CD4-positive, alpha-beta T cell treated with Interleukin-10 for 1 hour (primary cell): ENCODE results near the gene TGM5.
"Not testable (repeated sequence)": the region's sequence is repeated elsewhere in the genome, so short reads cannot be mapped to it uniquely, and the experiment has no call there.

ENCODE experiments used
- DNase-seq: peaks from one replicate; pipeline ENCODE4 v3.0.0-alpha.2; 2020

The TGM5 gene, protein sequence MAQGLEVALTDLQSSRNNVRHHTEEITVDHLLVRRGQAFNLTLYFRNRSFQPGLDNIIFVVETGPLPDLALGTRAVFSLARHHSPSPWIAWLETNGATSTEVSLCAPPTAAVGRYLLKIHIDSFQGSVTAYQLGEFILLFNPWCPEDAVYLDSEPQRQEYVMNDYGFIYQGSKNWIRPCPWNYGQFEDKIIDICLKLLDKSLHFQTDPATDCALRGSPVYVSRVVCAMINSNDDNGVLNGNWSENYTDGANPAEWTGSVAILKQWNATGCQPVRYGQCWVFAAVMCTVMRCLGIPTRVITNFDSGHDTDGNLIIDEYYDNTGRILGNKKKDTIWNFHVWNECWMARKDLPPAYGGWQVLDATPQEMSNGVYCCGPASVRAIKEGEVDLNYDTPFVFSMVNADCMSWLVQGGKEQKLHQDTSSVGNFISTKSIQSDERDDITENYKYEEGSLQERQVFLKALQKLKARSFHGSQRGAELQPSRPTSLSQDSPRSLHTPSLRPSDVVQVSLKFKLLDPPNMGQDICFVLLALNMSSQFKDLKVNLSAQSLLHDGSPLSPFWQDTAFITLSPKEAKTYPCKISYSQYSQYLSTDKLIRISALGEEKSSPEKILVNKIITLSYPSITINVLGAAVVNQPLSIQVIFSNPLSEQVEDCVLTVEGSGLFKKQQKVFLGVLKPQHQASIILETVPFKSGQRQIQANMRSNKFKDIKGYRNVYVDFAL

DNA sequence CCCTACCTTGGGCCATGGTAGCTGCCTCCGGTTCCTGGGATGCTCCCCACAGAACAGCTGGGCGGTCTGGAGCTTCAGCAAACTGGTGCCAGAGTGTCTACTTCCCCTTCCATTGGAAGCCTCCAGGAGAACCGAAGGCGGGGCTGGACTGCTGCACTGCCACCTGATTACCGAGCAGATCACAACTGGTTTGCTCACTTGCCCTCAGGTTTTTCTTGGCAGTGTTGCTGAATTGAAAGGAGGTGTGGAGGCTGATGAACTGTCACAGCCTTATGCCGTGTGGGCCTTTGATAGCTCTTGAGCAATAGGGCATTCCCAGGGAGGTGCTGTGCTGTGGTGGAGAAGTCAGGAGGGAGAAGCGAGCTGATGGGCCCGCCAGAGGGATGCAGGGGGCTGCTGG is at the start of gene TGM5:
Gene TGM5, minus strand, starts transcription at position 95 of the 400 bp plus-strand sequence. Its CDS starts 79 bp downstream, at position 16.
- DNase-seq, result no peak

DNA sequence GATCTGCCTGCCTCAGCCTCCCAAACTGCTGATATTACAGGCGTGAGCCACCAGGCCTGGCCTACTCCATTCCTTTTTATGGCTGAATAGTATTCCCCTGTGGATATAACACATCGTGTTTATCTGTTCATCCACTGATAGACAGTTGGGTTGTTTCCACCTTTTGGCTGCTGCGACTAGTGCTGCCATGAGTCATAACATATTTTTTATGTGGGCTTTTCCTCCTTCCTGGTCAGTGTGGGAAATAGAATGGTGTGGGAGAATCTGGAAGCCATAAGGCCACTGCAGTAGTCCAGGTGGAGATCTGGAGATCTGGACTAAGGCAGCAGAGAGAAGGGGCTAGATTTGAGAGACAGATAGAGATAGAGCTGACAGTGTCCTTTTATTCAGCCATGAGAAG is 47.4 kb upstream of the TGM5 start:
- no peak for DNase-seq

DNA sequence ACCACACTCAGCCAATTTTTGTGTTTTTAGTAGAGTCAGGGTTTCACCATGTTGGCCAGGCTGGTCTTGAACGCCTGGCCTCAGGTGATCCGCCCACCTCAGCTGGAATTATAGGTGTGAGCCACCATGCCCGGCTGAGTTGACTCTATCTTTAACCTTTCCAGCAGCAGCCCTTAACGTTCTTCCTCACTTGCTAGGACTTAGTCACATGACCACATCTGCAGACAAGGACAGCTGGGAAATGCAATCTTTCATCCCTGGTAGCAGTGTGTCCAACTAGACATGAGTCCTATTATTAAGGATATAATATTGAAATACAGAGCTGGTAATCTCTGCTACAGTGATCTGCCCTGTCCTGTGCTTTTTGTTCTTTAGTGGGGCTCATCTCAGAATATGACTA is 45.6 kb upstream of the TGM5 start:
- DNase-seq, result no peak

DNA sequence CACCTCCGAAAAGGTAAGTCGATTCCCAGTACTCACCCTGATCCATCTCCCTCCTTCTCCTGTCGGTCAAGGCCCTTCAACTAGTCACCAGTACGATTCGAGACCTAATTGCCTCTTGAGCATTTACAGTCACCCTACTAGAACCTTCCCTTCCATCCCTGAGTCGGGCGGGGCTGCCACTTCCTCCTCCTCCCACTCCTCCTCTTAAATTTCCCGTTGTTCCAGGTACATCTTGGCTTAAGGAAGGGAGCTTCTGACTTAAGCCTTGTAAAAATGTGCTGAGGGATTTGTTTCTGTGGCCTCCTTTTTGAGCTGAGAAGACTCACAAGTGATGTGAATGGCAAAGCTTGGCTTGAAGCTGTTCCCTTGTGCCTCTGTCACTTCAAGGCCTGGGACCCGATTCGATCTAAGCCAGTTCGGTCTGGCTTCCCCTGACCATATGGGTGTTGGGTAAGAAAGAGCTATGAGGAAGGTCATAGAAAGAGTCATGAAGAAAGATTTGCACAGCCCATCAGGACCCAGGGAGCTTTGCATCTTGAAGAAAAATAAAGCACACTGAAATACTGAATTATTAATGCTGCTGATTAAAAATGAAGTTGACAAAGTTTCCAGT is 35.6 kb upstream of the TGM5 start, which contains the start of gene TGM7:
Gene TGM7, minus strand, starts transcription at position 51 of the 613 bp plus-strand sequence.
- no peak for DNase-seq

DNA sequence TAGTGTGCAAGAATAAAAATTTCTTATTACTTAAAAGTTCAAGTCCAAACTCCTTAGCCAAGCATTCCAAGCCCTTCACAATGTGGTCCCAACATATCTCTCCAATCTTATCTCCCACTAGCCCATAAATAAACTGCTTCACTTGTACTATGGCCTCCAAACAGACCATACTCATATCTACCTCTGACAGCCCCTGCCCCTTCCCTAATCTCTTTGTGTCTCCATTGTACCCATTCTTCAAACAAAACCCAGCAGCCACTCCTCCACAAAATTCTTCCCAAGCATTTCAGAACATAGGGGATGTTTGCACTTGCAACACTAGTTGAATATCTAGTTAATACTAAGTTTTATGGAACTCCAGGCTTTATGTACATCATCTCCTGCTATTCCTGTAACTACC is 33.2 kb upstream of the TGM5 start:
- DNase-seq, result no peak

DNA sequence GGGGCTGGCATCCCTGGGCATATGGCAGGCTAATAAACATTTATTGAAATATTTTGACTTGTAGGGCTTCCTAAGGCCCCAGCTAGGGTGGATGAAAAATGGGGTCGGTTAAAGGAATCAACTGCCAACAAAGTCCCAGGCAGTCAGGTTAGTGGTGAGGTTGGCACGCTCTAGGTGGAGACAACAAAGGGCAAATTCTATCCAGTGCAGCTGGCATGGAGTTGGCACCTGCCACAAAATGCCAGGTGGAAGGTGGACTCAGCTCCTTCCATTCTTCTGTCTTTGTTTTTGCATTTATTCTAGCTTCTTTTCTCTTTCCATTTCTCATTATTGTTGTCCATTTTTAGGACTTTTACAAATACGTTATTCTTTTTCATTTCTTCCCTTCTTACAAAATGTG is 32.7 kb upstream of the TGM5 start:
- DNase-seq, result no peak

DNA sequence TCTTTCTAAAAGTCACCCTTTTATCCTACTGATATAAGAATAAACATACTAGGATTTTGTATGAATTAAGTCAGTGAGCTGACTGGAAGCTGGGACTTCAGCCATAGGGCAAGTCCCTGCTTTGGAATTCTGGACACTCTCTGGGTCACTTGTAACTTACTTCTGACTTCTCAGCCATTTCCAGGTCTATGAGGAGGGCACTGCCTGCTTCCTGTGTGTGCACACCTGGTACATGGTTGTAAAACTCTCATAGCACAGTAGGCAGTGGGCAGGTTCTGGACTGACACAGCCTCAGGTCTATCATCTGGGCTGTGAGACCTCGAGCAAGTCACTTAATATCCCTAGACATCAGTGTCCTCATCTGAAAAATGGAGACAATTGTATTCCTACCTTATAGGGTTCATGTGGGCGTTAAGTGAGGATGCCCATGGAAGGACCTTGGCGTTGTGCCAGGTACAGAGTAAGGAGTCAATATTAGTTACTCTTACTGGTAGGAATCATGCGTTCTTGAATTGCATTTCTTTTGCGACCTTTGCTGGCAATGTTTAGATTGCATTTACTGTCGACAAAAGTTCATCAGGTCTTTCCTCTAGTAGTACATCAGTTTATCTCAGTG is 27.5 kb upstream of the TGM5 start:
- DNase-seq, result no peak

DNA sequence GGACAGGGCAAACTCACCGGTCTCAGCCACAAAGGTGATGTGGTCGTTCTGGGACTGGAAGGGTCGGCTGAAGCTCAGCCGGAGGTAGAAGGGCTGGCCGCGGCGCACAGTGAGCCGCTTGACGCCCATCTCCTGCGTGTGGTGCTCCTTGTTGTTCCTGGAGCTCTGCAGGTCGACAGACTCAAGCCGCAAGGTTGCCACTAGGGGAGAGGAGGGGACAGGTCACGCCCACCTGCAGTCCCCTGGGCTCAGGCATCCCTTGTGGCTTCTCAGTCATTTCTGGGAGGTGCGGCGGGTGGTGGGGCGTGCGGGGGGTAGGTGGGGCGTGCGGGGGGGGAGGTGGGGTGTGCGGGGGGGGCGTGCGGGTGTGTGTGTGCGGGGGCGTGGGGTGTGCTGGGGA is 26.7 kb upstream of the TGM5 start:
- no peak for DNase-seq

DNA sequence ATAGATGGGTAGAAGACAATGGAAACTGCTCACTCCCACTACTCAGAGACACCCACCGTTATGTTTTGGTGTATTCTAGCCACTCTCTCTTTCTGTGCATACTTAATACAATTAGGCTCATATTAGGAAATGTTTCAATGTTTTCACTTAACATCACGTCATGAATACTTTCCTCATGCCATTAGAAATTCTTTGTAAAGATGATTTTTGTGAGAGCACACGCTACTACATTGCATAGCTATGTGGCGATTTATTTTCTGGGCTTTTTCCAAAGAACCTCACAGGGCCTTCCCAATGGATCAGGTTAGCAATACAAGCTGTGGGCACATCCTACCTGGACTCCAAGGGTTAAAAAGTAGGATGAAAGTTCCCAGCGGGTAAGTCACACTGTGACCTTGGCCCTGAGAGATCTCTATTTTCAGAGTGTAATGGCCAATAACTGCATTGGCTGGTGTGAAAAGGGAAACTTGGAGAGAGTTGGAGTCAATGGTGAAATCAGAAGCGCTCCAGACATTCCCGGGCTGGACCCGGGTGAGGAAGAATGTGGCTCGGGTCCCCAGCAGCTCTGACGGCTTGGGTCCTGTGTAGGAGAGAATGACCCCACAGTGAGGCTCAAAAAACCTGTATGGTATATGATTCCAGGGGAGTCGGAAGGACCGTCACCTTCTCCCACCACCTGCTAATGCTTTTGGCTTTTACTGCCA is 25.8 kb upstream of the TGM5 start:
- no peak for DNase-seq

DNA sequence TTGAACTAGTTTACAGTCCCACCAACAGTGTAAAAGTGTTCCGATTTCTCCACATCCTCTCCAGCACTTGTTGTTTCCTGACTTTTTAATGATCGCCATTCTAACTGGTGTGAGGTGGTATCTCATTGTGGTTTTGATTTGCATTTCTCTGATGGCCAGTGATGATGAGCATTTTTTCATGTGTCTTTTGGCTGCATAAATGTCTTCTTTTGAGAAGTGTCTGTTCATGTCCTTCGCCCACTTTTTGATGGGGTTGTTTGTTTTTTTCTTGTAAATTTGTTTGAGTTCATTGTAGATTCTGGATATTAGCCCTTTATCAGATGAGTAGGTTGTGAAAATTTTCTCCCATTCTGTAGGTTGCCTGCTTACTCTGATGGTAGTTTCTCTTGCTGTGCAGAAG is 22.9 kb upstream of the TGM5 start:
- DNase-seq, result not testable (repeated sequence)

DNA sequence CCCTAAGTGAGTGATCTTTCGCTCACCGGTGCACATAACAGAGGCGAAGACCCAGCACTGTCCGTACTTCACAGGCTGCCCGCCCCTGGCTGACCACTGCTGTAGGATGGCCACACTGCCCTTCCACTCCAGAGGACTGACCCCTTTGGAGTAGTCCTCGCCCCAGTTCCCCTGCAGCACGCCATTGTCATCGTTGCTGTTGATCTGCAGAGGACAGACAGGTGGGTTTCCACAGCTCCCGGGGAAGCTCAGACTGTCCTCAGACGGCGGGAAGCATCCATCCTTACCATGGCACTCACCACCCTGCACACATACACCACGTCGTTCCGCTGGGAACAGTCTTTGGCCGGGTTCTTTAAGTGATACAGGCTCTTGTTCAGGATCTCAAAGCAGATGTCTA is 20.5 kb upstream of the TGM5 start:
- no peak for DNase-seq

DNA sequence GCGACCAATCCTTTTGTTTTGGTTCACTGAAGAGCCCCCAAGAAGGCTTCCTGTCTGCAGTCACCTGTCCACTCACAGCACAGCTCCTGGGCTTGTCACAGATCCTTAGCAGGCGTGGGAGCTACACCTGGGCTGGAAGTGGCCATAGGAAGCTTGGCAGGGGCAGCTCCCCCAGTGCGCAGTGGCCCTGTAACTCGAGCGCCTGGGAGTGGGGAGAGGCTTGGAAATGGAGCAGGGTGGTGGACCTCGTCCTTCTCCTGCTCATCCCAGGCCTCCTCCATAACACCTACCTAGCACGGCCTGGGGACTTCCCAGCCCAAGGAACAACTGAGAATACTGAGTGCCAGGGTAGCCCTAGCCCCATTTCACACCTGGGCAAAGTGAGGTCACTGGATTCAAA is 19.3 kb upstream of the TGM5 start:
- no peak for DNase-seq

DNA sequence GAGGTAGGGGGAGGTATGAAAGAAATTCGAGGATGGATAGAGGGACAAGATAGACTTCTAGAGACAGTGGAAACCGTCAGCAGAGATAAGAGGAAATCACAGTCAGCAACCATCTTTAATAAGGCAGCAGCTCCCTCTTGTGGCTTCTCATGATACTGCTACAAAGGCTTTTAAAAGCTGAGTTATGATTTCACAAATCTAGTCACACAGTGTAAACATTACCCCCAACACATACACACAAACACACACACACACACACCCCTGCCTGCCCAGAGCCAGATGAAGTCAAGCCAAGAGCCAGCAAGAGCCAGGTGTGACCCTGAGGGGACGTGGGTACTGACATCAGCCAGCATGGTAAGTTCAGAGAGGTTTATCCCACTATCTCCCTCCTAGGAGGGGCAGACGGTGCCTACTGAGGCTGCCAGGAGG is 18.9 kb upstream of the TGM5 start:
- DNase-seq, result peak; percentile 72

DNA sequence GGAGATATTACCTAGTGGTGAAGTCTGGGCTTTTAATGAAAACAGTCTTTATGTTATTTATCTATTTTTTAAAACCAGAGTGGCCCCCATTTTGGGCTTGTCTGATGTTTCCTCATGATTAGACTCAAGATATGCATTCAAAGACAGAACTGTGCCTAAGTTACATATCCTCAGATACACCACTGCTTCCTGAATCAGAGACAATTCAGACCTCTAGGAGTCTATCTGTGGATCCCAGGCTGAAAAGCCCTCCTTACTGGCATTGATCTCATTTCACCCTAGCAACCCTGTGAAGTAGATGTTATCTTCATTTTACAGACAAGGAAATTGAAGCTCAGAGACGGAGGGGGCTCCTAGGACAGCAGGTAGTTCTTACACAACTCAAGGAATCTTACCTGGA is 16.8 kb upstream of the TGM5 start:
- no peak for DNase-seq

DNA sequence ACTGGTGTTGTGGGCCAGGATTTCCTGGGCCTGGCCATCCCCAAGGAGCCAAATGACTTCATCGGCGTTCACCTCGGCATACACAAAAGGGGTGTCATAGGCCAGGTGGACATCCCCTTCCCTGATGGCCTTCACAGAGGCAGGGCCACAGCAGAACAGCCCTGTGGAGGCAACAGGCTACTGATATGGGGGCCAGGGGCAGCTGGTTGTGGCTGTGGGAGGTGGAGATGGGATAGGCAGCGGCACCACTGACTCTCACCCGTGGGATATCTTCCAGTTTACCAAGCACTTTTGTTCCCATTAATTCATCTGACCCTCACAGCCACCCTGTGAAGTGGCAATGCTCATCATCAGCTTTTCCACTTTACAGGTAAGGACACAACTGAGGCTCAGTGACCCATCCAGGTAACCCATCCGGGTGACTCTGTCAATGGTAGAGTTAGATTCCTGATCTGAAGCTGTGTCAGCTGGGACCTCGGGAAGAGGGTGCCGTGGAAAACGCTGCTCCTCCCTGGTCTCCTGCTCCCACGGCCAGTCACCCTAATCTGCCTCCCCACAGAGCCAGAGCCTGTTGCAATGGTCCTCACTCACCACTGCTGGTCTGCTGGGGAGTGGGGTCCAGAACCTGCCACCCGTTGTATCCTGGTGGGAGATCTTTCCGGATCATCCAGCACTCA is 15.3 kb upstream of the TGM5 start:
- no peak for DNase-seq

DNA sequence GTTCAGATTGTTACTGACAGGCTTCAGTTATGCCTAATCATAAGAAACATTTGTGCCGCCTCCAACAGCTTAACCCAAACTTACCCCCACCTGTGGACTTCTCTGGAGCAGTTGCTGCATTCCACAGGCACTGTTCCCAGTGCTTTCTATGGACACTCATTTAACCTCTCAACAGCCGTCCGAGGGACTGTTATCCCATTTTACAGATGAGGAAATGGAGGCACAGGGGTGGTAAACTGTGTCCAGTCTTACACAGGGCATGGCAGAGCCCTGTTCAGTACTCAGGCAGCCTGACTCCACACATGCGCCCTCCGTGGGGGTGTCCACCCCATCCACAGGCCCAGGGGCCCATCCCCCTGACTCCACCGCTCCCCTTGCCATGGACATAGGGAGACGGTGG is 14.3 kb upstream of the TGM5 start:
- DNase-seq, result no peak

DNA sequence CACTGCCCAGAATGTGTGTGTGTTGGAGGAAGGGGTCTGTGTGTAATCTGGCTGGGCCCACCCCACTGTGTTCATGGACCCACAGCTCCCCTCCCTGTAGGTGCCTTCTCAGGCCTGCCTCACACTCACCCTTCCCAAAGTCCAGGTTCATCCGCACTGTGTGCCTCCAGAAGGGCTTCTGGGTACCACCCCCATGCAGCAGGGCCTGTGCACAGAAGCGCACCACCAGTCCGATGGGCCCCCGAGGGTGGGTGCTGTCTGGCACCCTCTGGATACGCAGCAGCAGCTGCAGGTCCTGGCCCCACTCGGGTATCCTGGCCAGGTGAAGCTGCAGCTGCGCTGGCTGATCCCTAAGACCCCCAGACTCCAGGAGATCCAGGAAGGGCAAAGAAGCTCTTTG is 12.8 kb upstream of the TGM5 start:
- DNase-seq, result no peak

DNA sequence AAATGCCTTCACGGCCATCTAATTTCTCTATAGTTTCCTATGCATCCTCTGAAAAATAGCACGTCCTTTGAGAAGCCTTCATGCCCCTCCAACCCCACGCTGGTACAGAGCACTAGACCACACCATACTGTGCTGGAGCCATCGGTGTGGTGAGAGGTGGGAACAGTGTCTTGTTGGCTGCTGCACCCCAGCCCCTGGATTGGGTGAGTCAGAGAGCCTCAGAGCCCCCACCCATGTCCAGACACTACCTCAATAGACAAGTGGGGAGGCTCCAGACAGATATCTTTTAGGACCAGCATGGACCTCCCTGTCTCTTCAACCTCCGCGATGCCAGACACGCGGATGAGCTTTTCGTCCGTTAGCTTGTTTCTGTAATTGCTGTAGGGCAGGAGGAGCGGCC is 12.1 kb upstream of the TGM5 start:
- DNase-seq, result no peak

DNA sequence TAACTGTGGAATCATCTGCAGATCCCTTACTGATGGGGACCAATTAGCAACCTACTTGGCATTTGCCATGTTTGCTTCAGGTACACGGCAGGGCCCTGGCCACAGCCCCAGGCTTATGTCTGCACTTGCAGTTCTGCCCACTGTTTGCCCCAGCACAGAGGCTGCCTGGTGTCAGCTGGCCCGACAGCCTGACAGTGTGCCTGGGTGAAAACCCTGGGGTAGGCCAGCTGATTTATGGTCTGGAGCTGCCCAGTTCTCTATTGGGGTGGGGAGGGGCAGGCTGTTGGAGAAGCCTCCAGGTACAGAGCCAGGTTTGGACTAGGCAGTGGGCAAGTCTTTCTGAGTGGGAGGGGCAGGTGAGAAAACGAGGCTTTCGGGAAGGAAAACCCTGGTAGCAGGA is 11.2 kb upstream of the TGM5 start:
- no peak for DNase-seq

DNA sequence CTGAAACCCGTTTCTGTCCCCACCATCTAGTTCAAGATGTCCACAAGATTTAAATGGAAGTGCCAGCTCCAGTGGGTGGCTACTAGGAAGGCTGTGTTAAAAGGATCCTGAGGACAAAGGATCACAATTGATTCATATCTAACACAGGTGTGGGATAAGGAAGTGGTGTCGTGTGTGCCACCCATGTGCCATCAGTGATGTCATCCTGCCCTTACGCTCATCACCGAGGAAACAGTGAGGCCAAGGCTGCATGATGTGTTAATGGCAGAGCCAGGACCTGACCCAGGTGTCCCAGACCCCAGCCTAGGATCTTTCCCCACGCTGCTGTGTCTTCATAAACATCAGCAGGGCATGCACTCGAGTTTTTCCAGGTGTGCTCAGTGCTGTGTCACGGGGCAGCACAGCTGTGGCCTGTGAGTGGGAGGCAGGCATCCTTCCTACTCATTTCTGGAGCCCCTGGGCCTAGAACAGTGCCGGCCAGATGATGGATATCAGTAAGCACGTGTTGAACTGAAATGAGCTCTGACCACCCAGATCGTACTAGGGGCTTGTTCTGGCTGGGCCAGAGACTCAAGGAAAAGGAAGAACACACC is 10.6 kb upstream of the TGM5 start:
- no peak for DNase-seq

DNA sequence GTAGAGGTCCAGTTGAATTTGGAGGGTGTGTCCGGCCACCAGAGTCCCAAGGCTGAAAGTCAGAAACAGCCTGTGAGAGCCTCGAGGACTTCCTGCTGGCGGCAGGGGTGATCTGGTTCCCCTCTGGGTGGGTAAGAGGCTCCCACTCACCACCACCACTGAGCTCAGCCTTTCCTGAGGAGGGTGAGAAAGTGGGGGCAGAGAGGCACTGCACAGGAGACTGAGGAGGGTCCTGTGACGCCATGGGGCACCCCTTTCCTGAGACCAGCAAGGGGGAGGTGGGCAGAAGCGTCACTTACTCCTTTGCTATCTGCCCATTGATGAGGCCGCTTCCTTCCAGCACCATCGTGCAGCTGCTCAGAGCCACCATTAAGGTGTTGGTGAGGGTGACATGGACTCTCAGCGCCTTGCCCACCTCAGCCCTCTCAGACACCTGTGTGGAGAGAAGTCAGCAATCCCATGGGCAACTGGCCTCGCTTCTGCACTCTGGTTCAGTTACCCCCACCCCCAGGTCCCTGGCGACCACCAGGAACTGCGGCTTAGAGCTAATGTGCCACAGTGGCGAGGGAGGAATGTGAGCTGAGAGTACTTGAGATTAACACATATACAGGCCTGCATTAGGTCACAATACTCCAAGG is 10.0 kb upstream of the TGM5 start:
- DNase-seq, result no peak
